Calu3 (cell line): ENCODE results near the gene ROCK2. TPM values are rescaled to one million over a fixed set of nuclear protein-coding genes. Genes with fewer than 3 reads are reported as not detected.

Experiments used
- BruUV-seq: library from RNA; stranded (reverse); fragments of 400-500 nt; replicated peaks from 2 replicates; lab custom pipeline; 2021; lab: Mats Ljungman, UMichigan
- CTCF ChIA-PET: fragments of 300-600 bp; sonication (Branson Sonifier 250); formaldehyde crosslinking; loops from one replicate; lab custom pipeline; 2022; ENCODE audit warnings: antibody characterized with exemption; lab: Charles Lee
- DNase-seq: peaks from one replicate; pipeline ENCODE4 v3.0.0; 2022
- H3K27ac Mint-ChIP-seq: one replicate; pipeline ENCODE4 v1.8.0; 2022; ENCODE audit warnings: mixed read lengths; ENCODE audit not compliant: unreplicated experiment
- H3K27me3 Mint-ChIP-seq: one replicate; pipeline ENCODE4 v1.8.0; 2022; ENCODE audit warnings: mixed read lengths; ENCODE audit not compliant: unreplicated experiment
- H3K36me3 Mint-ChIP-seq: one replicate; pipeline ENCODE4 v1.8.0; 2022; ENCODE audit warnings: mild to moderate bottlenecking, moderate library complexity, mixed read lengths; ENCODE audit not compliant: insufficient read depth, unreplicated experiment
- H3K4me1 Mint-ChIP-seq: one replicate; pipeline ENCODE4 v1.8.0; 2022; ENCODE audit warnings: mild to moderate bottlenecking, low read depth, mixed read lengths; ENCODE audit not compliant: unreplicated experiment
- H3K4me3 Mint-ChIP-seq: one replicate; pipeline ENCODE4 v1.8.0; 2022; ENCODE audit warnings: mild to moderate bottlenecking, low read depth, moderate library complexity, mixed read lengths; ENCODE audit not compliant: unreplicated experiment
- H3K9me3 Mint-ChIP-seq: one replicate; pipeline ENCODE4 v1.8.0; 2022; ENCODE audit warnings: low read depth, mixed read lengths; ENCODE audit not compliant: unreplicated experiment
- intact Hi-C: fragments of 100-400 bp; cut with micrococcal nuclease; formaldehyde crosslinking; loops from one replicate; pipeline ENCODE4 v1.10.0; 2022; ENCODE audit not compliant: unreplicated experiment
- total RNA-seq: library from RNA; stranded (reverse); gene quantifications from 2 replicates; pipeline ENCODE4 v1.2.3, GENCODE V29; 2022
- TF ChIP-seq, protein P1 (sequence below): fragments of 200-600 bp; IDR thresholded peaks from one replicate; pipeline ENCODE4 v1.8.0; 2022; ENCODE audit warnings: antibody characterized with exemption; ENCODE audit not compliant: unreplicated experiment

ROCK2 gene
- total RNA-seq, 1 experiment from 2014 or later: 35.3 TPM

DNA sequence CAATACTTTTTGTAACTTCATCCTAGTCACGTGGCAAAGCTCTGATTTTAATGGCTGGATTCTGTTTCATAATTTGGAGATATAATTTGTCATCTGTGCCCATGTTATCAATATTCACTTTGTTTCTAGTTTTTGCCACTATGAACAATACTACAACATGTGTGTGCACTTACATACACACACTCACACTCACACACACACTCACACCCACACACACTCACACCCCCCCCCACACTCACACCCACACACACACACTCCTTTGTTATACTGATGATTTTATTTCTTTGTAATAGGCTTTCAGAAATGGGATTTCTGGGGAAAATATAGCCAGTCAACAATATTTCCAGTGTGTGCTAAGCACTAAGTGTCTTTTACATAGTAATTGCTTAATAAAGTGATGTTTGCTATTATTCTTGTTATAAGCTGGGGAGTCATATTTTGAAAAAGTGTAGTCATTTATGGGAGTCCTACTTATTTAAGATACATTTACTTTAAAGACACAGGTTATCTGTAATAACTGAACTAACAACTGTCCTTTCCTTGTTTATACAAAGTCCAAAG lies 22.8 kb upstream of the ROCK2 start:
- TF ChIP-seq, protein P1, sequence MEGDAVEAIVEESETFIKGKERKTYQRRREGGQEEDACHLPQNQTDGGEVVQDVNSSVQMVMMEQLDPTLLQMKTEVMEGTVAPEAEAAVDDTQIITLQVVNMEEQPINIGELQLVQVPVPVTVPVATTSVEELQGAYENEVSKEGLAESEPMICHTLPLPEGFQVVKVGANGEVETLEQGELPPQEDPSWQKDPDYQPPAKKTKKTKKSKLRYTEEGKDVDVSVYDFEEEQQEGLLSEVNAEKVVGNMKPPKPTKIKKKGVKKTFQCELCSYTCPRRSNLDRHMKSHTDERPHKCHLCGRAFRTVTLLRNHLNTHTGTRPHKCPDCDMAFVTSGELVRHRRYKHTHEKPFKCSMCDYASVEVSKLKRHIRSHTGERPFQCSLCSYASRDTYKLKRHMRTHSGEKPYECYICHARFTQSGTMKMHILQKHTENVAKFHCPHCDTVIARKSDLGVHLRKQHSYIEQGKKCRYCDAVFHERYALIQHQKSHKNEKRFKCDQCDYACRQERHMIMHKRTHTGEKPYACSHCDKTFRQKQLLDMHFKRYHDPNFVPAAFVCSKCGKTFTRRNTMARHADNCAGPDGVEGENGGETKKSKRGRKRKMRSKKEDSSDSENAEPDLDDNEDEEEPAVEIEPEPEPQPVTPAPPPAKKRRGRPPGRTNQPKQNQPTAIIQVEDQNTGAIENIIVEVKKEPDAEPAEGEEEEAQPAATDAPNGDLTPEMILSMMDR: no peak
- H3K4me1 Mint-ChIP-seq: peaks cover 16% of the 10 kb centered on the region
- H3K36me3 Mint-ChIP-seq: no peaks in the 10 kb centered on the region
- H3K27me3 Mint-ChIP-seq: peaks cover 13% of the 10 kb centered on the region
- intact Hi-C loops: no loop called here
- no peak for DNase-seq
- CTCF ChIA-PET: no interaction called here
- H3K27ac Mint-ChIP-seq: no peak overlapping the region
- H3K4me3 Mint-ChIP-seq: no peak overlapping the region
- no TSS peak for BruUV-seq
- no peaks in the 10 kb centered on the region for H3K9me3 Mint-ChIP-seq

DNA sequence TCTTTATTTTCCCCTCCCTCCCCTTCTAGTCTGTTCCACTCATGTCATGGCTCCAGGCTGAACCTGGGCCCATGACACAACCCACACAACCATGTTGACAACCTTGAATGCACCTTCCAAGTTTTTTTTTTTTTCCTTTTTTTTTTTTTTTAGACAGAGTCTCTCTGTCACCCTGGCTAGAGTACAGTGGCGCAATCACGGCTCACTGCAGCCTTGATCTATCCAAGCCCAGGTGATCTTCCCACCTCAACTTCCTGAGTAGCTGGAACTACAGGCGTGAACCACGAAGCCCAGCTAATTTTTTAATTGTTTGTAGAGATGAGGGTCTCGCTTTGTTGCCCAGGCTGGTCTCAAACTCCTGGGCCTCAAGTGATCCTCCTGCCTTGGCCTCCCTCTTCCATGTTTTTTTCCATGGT lies 21.9 kb upstream of the ROCK2 start:
- Mint-ChIP-seq H3K9me3 (no peaks in the 10 kb centered on the region), H3K27ac (no peak overlapping the region), H3K4me1 (peaks cover 8% of the 10 kb centered on the region), H3K27me3 (peaks cover 13% of the 10 kb centered on the region), H3K36me3 (no peaks in the 10 kb centered on the region), H3K4me3 (no peak overlapping the region)
- CTCF ChIA-PET: no interaction called here
- TF ChIP-seq, protein P1: no peak
- no TSS peak for BruUV-seq
- intact Hi-C loops: no loop called here
- DNase-seq: no peak

DNA sequence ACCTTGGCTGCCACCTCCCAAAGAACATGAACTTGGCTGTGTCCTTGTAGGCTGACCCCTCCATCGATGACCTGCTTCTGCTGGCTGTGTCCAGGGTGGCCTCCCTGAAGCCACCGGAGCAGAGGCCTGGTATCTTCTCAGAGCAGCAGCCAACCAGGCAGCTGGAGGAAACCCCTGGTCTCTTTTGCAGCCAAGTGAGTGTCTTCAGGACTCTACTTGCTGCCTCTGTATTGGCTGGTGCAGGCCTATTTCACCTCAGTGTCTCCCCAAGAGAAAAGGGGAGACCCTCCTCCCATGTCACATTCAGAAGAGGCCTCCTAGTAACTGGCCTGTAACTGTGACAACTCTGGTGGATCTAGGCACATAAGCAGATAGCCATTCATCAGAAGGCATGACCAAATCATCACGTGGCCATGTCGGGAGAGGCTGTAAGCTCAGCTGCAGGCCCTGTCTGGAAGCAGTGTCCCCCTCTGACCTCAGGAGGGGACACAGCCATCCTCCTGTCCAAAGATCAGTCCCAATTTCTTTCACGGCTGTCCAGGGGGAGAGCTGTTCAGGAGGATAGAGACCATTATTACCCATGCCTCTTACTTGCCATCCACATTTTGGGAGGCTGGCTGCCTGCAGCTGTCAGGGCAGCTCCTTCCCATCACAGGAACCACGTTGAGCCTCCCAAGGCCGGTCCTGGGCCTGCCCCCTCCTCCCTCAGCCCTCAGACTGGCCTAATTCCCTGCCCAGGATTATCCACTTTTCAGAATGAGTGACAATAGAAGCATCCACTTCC lies 20.9 kb upstream of the ROCK2 start:
- CTCF ChIA-PET: no interaction called here
- Mint-ChIP-seq H3K27ac (no peak overlapping the region), H3K9me3 (no peaks in the 10 kb centered on the region), H3K4me3 (no peak overlapping the region), H3K4me1 (no peaks in the 10 kb centered on the region), H3K27me3 (peaks cover 13% of the 10 kb centered on the region), H3K36me3 (no peaks in the 10 kb centered on the region)
- TF ChIP-seq, protein P1: no peak
- DNase-seq: no peak
- BruUV-seq: no TSS peak
- intact Hi-C loops: no loop called here

DNA sequence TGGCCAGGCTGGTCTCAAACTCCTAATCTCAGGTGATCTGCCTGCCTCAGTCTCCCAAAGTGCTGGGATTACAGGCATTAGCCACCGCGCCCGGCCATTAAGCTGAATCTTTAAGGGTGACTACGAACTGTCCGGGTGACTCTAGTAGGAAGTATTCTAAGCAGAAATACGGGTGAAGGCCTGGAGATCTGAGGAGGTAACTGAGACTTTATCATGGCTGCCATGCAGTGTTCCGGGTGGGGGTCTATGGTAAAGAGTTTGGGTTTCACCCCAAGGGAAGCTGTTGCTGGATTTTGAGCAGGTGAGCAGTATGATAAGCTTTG lies 20.1 kb upstream of the ROCK2 start:
- Mint-ChIP-seq H3K9me3 (no peaks in the 10 kb centered on the region), H3K36me3 (no peaks in the 10 kb centered on the region), H3K27me3 (peaks cover 9% of the 10 kb centered on the region), H3K4me1 (no peaks in the 10 kb centered on the region), H3K4me3 (no peak overlapping the region), H3K27ac (no peak overlapping the region)
- CTCF ChIA-PET: interaction anchor here (0.6 to 1.1 kb wide), 2 partner anchors 10 kb away, joined by 3 read pairs; no protein-coding TSS in a partner anchor
- DNase-seq: no peak
- intact Hi-C loops: no loop called here
- TF ChIP-seq, protein P1: no peak
- no TSS peak for BruUV-seq
